BLaER1 (cell line): Measurements from ENCODE around the gene CHRNA1.

ENCODE experiments used
- H3K27ac ChIP-seq: shearing (Covaris generic); formaldehyde crosslinking; 2 replicates; pipeline ENCODE4 v1.8.1; 2022
- H3K27me3 ChIP-seq: shearing (Covaris generic); formaldehyde crosslinking; 2 replicates; pipeline ENCODE4 v1.8.1; 2022
- H3K36me3 ChIP-seq: shearing (Covaris generic); formaldehyde crosslinking; 2 replicates; pipeline ENCODE4 v1.8.1; 2022
- H3K4me1 ChIP-seq: shearing (Covaris generic); formaldehyde crosslinking; 2 replicates; pipeline ENCODE4 v1.8.1; 2022
- H3K4me2 ChIP-seq: shearing (Covaris generic); formaldehyde crosslinking; 2 replicates; pipeline ENCODE4 v1.8.1; 2022
- H3K4me3 ChIP-seq: shearing (Covaris generic); formaldehyde crosslinking; 2 replicates; pipeline ENCODE4 v1.8.1; 2022
- H3K9ac ChIP-seq: shearing (Covaris generic); formaldehyde crosslinking; 2 replicates; pipeline ENCODE4 v1.8.1; 2022
- H3K9me3 ChIP-seq: shearing (Covaris generic); formaldehyde crosslinking; 2 replicates; pipeline ENCODE4 v1.8.1; 2022
- H4K20me1 ChIP-seq: shearing (Covaris generic); formaldehyde crosslinking; 2 replicates; pipeline ENCODE4 v1.8.1; 2022
- Cebpa-rat ChIP-seq: shearing (Covaris generic); IDR thresholded peaks from 2 replicates; pipeline ENCODE4 v1.8.1; 2022

Gene CHRNA1

GRCh38 chr2:174794851-174795374 is 30.6 kb upstream of the CHRNA1 start:
- Histone ChIP-seq H3K36me3 (no peaks in the 10 kb centered on the region), H3K4me1 (peaks cover 7% of the 10 kb centered on the region; the same call in 1 of the 2 replicates), H4K20me1 (no peaks in the 10 kb centered on the region), H3K9ac (no peak overlapping the region), H3K27me3 (no peaks in the 10 kb centered on the region), H3K4me3 (no peak overlapping the region), H3K4me2 (no peak overlapping the region), H3K9me3 (no peaks in the 10 kb centered on the region), H3K27ac (no peak overlapping the region)
- no peak for TF ChIP-seq Cebpa-rat

GRCh38 chr2:174792309-174793025 is 28.2 kb upstream of the CHRNA1 start:
- Histone ChIP-seq H3K36me3 (no peaks in the 10 kb centered on the region), H3K4me2 (no peak overlapping the region), H3K27me3 (no peaks in the 10 kb centered on the region), H3K4me3 (no peak overlapping the region), H3K9ac (no peak overlapping the region), H3K9me3 (no peaks in the 10 kb centered on the region), H4K20me1 (no peaks in the 10 kb centered on the region), H3K27ac (no peak overlapping the region), H3K4me1 (peaks cover 16% of the 10 kb centered on the region)
- TF ChIP-seq Cebpa-rat, result no peak

- Histone ChIP-seq H3K27ac (no peak overlapping the region), H3K4me1 (peaks cover 18% of the 10 kb centered on the region), H3K9me3 (no peaks in the 10 kb centered on the region), H3K27me3 (no peaks in the 10 kb centered on the region), H3K9ac (no peak overlapping the region), H3K4me2 (no peak overlapping the region), H3K36me3 (no peaks in the 10 kb centered on the region), H4K20me1 (no peaks in the 10 kb centered on the region), H3K4me3 (no peak overlapping the region)
- no peak for TF ChIP-seq Cebpa-rat
Observed at GRCh38 chr2:174791746-174792280, 27.5 kb upstream of the CHRNA1 start.

GRCh38 chr2:174791020-174791419 is 26.7 kb upstream of the CHRNA1 start:
- Histone ChIP-seq H3K27me3 (no peaks in the 10 kb centered on the region), H3K4me3 (no peak overlapping the region), H3K9me3 (no peaks in the 10 kb centered on the region), H4K20me1 (no peaks in the 10 kb centered on the region), H3K36me3 (no peaks in the 10 kb centered on the region), H3K4me1 (peaks cover 18% of the 10 kb centered on the region), H3K9ac (no peak overlapping the region), H3K4me2 (no peak overlapping the region), H3K27ac (no peak overlapping the region)
- no peak for TF ChIP-seq Cebpa-rat

GRCh38 chr2:174789001-174789400 is 24.7 kb upstream of the CHRNA1 start:
- Histone ChIP-seq H3K4me2 (peak overlapping the region; percentile 59; the same call in 1 of the 2 replicates), H4K20me1 (no peaks in the 10 kb centered on the region), H3K27ac (no peak overlapping the region), H3K27me3 (no peaks in the 10 kb centered on the region), H3K4me1 (peaks cover 18% of the 10 kb centered on the region), H3K9ac (no peak overlapping the region), H3K4me3 (no peak overlapping the region), H3K36me3 (no peaks in the 10 kb centered on the region), H3K9me3 (no peaks in the 10 kb centered on the region)
- TF ChIP-seq Cebpa-rat, result no peak

GRCh38 chr2:174788291-174788929 is 24.1 kb upstream of the CHRNA1 start:
- no peak overlapping the region for H3K27ac ChIP-seq
- H3K36me3 ChIP-seq, result no peaks in the 10 kb centered on the region
- H3K27me3 ChIP-seq, result no peaks in the 10 kb centered on the region
- no peaks in the 10 kb centered on the region for H4K20me1 ChIP-seq
- peaks cover 18% of the 10 kb centered on the region for H3K4me1 ChIP-seq
- H3K4me2 ChIP-seq, result peak overlapping the region; percentile 59
- H3K9me3 ChIP-seq, result no peaks in the 10 kb centered on the region
- H3K4me3 ChIP-seq, result no peak overlapping the region
- H3K9ac ChIP-seq, result no peak overlapping the region
- no peak for TF ChIP-seq Cebpa-rat

- Histone ChIP-seq H3K4me1 (peaks cover 18% of the 10 kb centered on the region), H3K4me3 (no peak overlapping the region), H3K9ac (no peak overlapping the region), H3K4me2 (peak overlapping the region; percentile 59), H3K27ac (no peak overlapping the region), H3K9me3 (no peaks in the 10 kb centered on the region), H3K27me3 (no peaks in the 10 kb centered on the region), H3K36me3 (no peaks in the 10 kb centered on the region), H4K20me1 (no peaks in the 10 kb centered on the region)
- no peak for TF ChIP-seq Cebpa-rat
Observed at GRCh38 chr2:174787487-174788205, 23.4 kb upstream of the CHRNA1 start.

- H3K27ac ChIP-seq, result no peak overlapping the region
- no peaks in the 10 kb centered on the region for H3K9me3 ChIP-seq
- no peaks in the 10 kb centered on the region for H4K20me1 ChIP-seq
- no peak overlapping the region for H3K9ac ChIP-seq
- H3K4me1 ChIP-seq, result peaks cover 18% of the 10 kb centered on the region
- no peak overlapping the region for H3K4me3 ChIP-seq
- H3K36me3 ChIP-seq, result no peaks in the 10 kb centered on the region
- no peak for TF ChIP-seq Cebpa-rat
- no peak overlapping the region for H3K4me2 ChIP-seq
- H3K27me3 ChIP-seq, result no peaks in the 10 kb centered on the region
Observed at GRCh38 chr2:174786066-174786725, 21.9 kb upstream of the CHRNA1 start.

GRCh38 chr2:174785481-174785880 is 21.2 kb upstream of the CHRNA1 start:
- Histone ChIP-seq H3K27me3 (no peaks in the 10 kb centered on the region), H3K4me1 (peaks cover 18% of the 10 kb centered on the region), H4K20me1 (no peaks in the 10 kb centered on the region), H3K4me2 (no peak overlapping the region), H3K9me3 (no peaks in the 10 kb centered on the region), H3K27ac (no peak overlapping the region), H3K36me3 (no peaks in the 10 kb centered on the region), H3K9ac (no peak overlapping the region), H3K4me3 (no peak overlapping the region)
- TF ChIP-seq Cebpa-rat, result no peak
